Measurements from ENCODE around the gene SPDYE3.
"Not testable (repeated sequence)": the region's sequence is repeated elsewhere in the genome, so short reads cannot be mapped to it uniquely, and the experiment has no call there.

Gene SPDYE3

DNA sequence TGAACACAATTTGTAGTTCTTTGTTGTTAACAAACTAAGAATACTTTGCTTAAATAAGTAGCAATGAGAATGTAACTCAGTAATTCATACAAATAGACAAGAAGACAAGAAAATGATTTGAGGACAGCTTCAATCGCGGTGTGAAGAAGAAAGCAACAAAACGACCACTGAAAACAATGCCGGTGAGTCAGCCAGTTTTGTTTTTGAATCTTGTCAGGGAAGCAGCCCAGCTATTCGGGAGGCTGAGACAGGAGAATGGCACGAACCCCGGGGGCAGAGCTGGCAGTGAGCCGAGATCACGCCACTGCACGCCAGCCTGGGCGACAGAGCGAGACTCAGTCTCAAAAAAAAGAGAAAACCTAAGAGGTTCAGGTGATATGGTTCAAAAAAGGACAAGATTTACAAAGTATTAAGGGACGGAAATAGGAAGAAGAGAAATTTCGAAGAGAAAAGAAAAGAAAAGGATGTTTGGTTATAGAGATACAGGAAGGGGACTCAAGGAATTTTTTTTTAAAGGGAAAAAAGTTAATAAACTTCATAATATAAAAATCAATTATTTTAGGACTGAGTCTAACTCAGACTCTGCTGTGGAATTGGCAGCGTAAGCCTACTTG is 30.7 kb downstream of the SPDYE3 start:
- H3K4me3 ChIP-seq (ENCODE audit: low read depth, low read length); H3K27ac ChIP-seq (ENCODE audit: low read depth, low read length); H2AFZ ChIP-seq (ENCODE audit: low read length, unreplicated experiment); H3K36me3 ChIP-seq (ENCODE audit: insufficient read depth, low read length); H3K4me1 ChIP-seq (ENCODE audit: control insufficient read depth, insufficient read depth, low read length, unreplicated experiment); H3K27me3 ChIP-seq (ENCODE audit: insufficient read depth, low read length): not testable (repeated sequence)
- peaks cover 23% of the 10 kb centered on the region for H3K79me2 ChIP-seq (ENCODE audit: control insufficient read depth, insufficient read depth, low read length, unreplicated experiment)

- not testable (repeated sequence) for H3K4me3 ChIP-seq (ENCODE audit: low read depth, low read length); H3K4me1 ChIP-seq (ENCODE audit: control insufficient read depth, insufficient read depth, low read length, unreplicated experiment); H2AFZ ChIP-seq (ENCODE audit: low read length, unreplicated experiment); H3K27ac ChIP-seq (ENCODE audit: low read depth, low read length); H3K36me3 ChIP-seq (ENCODE audit: insufficient read depth, low read length); H3K27me3 ChIP-seq (ENCODE audit: insufficient read depth, low read length)
- H3K79me2 ChIP-seq (ENCODE audit: control insufficient read depth, insufficient read depth, low read length, unreplicated experiment) = peaks cover 18% of the 10 kb centered on the region
These were observed 33.8 kb downstream of the SPDYE3 start for GRCh38 chr7:100341286-100341685.

- H3K36me3 ChIP-seq (ENCODE audit: insufficient read depth, low read length) = peaks cover 20% of the 10 kb centered on the region
- H3K27me3 ChIP-seq (ENCODE audit: insufficient read depth, low read length) = no peaks in the 10 kb centered on the region
- no peak overlapping the region for H3K27ac ChIP-seq (ENCODE audit: low read depth, low read length)
- no peak overlapping the region for H3K4me3 ChIP-seq (ENCODE audit: low read depth, low read length)
- H2AFZ ChIP-seq (ENCODE audit: low read length, unreplicated experiment) = no peak overlapping the region
- H3K4me1 ChIP-seq (ENCODE audit: control insufficient read depth, insufficient read depth, low read length, unreplicated experiment) = peaks cover 7% of the 10 kb centered on the region
- peaks cover 18% of the 10 kb centered on the region for H3K79me2 ChIP-seq (ENCODE audit: control insufficient read depth, insufficient read depth, low read length, unreplicated experiment)
These were observed 35.3 kb downstream of the SPDYE3 start for GRCh38 chr7:100342765-100343164.

GRCh38 chr7:100344124-100344559 is 36.6 kb downstream of the SPDYE3 start:
- H3K27ac ChIP-seq (ENCODE audit: low read depth, low read length); H3K4me3 ChIP-seq (ENCODE audit: low read depth, low read length); H2AFZ ChIP-seq (ENCODE audit: low read length, unreplicated experiment); H3K27me3 ChIP-seq (ENCODE audit: insufficient read depth, low read length); H3K4me1 ChIP-seq (ENCODE audit: control insufficient read depth, insufficient read depth, low read length, unreplicated experiment): not testable (repeated sequence)
- H3K36me3 ChIP-seq (ENCODE audit: insufficient read depth, low read length) = peaks cover 30% of the 10 kb centered on the region
- H3K79me2 ChIP-seq (ENCODE audit: control insufficient read depth, insufficient read depth, low read length, unreplicated experiment) = peaks cover 12% of the 10 kb centered on the region

DNA sequence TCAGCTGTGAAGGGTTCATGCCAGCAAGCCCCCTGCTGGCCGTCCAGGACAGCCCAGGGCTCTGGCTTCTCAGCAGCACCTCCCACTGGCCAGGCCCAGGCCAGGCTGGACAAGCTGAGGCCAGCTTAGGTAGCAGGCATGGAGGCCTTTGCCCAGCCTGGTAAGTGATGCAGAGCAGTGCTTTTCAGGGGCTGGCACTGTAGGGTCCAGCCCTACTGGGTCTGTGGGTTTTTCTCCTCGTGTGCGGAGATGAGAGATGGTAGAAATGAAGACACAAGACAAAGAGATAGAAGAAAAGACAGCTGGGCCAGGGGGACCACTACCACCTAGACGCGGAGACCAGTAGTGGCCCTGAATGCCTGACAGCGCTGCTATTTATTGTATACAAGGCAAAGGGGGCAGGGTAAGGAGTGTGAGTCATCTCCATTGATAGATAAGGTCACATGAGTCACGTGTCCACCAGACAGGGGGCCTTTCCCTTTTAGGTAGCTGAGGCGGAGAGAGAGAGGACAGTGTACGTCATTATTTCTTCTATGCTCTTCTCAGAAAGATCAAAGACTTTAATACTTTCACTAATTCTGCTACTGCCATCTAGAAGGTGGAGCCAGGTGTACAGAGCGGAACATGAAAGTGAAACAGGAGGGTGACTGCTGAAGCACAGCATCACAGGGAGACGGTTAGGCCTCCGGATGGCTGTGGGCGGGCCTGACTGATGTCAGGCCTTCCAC is 37.2 kb downstream of the SPDYE3 start:
- Histone ChIP-seq H3K79me2 (ENCODE audit: control insufficient read depth, insufficient read depth, low read length, unreplicated experiment) (peaks cover 12% of the 10 kb centered on the region), H3K27ac (ENCODE audit: low read depth, low read length) (peak overlapping the region; percentile 85), H3K36me3 (ENCODE audit: insufficient read depth, low read length) (peaks cover 31% of the 10 kb centered on the region)
- H2AFZ ChIP-seq (ENCODE audit: low read length, unreplicated experiment); H3K4me1 ChIP-seq (ENCODE audit: control insufficient read depth, insufficient read depth, low read length, unreplicated experiment); H3K4me3 ChIP-seq (ENCODE audit: low read depth, low read length); H3K27me3 ChIP-seq (ENCODE audit: insufficient read depth, low read length): not testable (repeated sequence)

- H2AFZ ChIP-seq (ENCODE audit: low read length, unreplicated experiment); H3K27ac ChIP-seq (ENCODE audit: low read depth, low read length); H3K27me3 ChIP-seq (ENCODE audit: insufficient read depth, low read length); H3K4me3 ChIP-seq (ENCODE audit: low read depth, low read length); H3K4me1 ChIP-seq (ENCODE audit: control insufficient read depth, insufficient read depth, low read length, unreplicated experiment): not testable (repeated sequence)
- H3K79me2 ChIP-seq (ENCODE audit: control insufficient read depth, insufficient read depth, low read length, unreplicated experiment) = peaks cover 12% of the 10 kb centered on the region
- H3K36me3 ChIP-seq (ENCODE audit: insufficient read depth, low read length) = peaks cover 31% of the 10 kb centered on the region
These were observed 37.8 kb downstream of the SPDYE3 start for GRCh38 chr7:100345288-100345672.

GRCh38 chr7:100346921-100347320 is 39.4 kb downstream of the SPDYE3 start:
- H3K4me3 ChIP-seq (ENCODE audit: low read depth, low read length) = no peak overlapping the region
- no peak overlapping the region for H3K27ac ChIP-seq (ENCODE audit: low read depth, low read length)
- peaks cover 31% of the 10 kb centered on the region for H3K36me3 ChIP-seq (ENCODE audit: insufficient read depth, low read length)
- no peak overlapping the region for H2AFZ ChIP-seq (ENCODE audit: low read length, unreplicated experiment)
- peaks cover 7% of the 10 kb centered on the region for H3K4me1 ChIP-seq (ENCODE audit: control insufficient read depth, insufficient read depth, low read length, unreplicated experiment)
- H3K27me3 ChIP-seq (ENCODE audit: insufficient read depth, low read length) = no peaks in the 10 kb centered on the region
- H3K79me2 ChIP-seq (ENCODE audit: control insufficient read depth, insufficient read depth, low read length, unreplicated experiment) = peaks cover 11% of the 10 kb centered on the region

GRCh38 chr7:100348805-100349204 is 41.3 kb downstream of the SPDYE3 start:
- Histone ChIP-seq H3K79me2 (ENCODE audit: control insufficient read depth, insufficient read depth, low read length, unreplicated experiment) (peaks cover 5% of the 10 kb centered on the region), H3K27ac (ENCODE audit: low read depth, low read length) (no peak overlapping the region), H3K36me3 (ENCODE audit: insufficient read depth, low read length) (peaks cover 31% of the 10 kb centered on the region), H2AFZ (ENCODE audit: low read length, unreplicated experiment) (no peak overlapping the region), H3K4me3 (ENCODE audit: low read depth, low read length) (no peak overlapping the region), H3K4me1 (ENCODE audit: control insufficient read depth, insufficient read depth, low read length, unreplicated experiment) (peaks cover 7% of the 10 kb centered on the region), H3K27me3 (ENCODE audit: insufficient read depth, low read length) (no peaks in the 10 kb centered on the region)

DNA sequence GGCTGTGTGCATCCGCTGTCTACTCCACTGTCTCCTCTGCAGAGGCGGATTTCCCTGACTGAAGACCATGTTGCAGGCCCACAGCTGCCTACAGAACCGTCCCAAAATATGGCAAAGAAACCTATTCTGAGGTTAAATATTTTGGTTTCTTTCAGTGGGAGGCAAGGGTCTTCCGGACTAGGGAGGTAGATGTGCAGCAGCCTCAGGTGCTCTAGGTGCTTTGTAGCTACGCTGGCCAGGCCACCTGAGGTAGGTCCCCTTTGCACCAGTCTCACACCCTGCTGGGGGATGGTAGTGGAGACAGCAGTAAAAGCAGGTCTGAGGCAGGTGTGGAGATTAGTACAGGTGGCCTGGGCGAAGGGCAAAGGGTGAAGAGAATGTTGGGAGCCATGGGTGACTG is 42.3 kb downstream of the SPDYE3 start:
- no peaks in the 10 kb centered on the region for H3K27me3 ChIP-seq (ENCODE audit: insufficient read depth, low read length)
- peaks cover 5% of the 10 kb centered on the region for H3K79me2 ChIP-seq (ENCODE audit: control insufficient read depth, insufficient read depth, low read length, unreplicated experiment)
- no peak overlapping the region for H3K4me3 ChIP-seq (ENCODE audit: low read depth, low read length)
- H3K4me1 ChIP-seq (ENCODE audit: control insufficient read depth, insufficient read depth, low read length, unreplicated experiment) = peaks cover 2% of the 10 kb centered on the region
- H3K36me3 ChIP-seq (ENCODE audit: insufficient read depth, low read length) = peaks cover 31% of the 10 kb centered on the region
- H2AFZ ChIP-seq (ENCODE audit: low read length, unreplicated experiment) = no peak overlapping the region
- H3K27ac ChIP-seq (ENCODE audit: low read depth, low read length) = no peak overlapping the region

- Histone ChIP-seq H3K36me3 (ENCODE audit: insufficient read depth, low read length) (peaks cover 22% of the 10 kb centered on the region), H3K27ac (ENCODE audit: low read depth, low read length) (no peak overlapping the region), H3K4me3 (ENCODE audit: low read depth, low read length) (no peak overlapping the region), H3K4me1 (ENCODE audit: control insufficient read depth, insufficient read depth, low read length, unreplicated experiment) (no peaks in the 10 kb centered on the region), H3K79me2 (ENCODE audit: control insufficient read depth, insufficient read depth, low read length, unreplicated experiment) (peaks cover 5% of the 10 kb centered on the region), H3K27me3 (ENCODE audit: insufficient read depth, low read length) (no peaks in the 10 kb centered on the region), H2AFZ (ENCODE audit: low read length, unreplicated experiment) (no peak overlapping the region)
These were observed 44.2 kb downstream of the SPDYE3 start for GRCh38 chr7:100351657-100352058.

- H3K4me1 ChIP-seq (ENCODE audit: control insufficient read depth, insufficient read depth, low read length, unreplicated experiment); H3K79me2 ChIP-seq (ENCODE audit: control insufficient read depth, insufficient read depth, low read length, unreplicated experiment); H3K27ac ChIP-seq (ENCODE audit: low read depth, low read length); H3K4me3 ChIP-seq (ENCODE audit: low read depth, low read length); H3K27me3 ChIP-seq (ENCODE audit: insufficient read depth, low read length); H2AFZ ChIP-seq (ENCODE audit: low read length, unreplicated experiment): not testable (repeated sequence)
- peaks cover 16% of the 10 kb centered on the region for H3K36me3 ChIP-seq (ENCODE audit: insufficient read depth, low read length)
These were observed 44.8 kb downstream of the SPDYE3 start for GRCh38 chr7:100352230-100352781.

Measured in ACC112 (cell line).